ENCODE data around the gene FBLN5. TPM values are rescaled to one million over a fixed set of nuclear protein-coding genes. Genes with fewer than 3 reads are reported as not detected.

Gene FBLN5
- total RNA-seq, 1 experiment from 2014 or later: 1.0 TPM

DNA sequence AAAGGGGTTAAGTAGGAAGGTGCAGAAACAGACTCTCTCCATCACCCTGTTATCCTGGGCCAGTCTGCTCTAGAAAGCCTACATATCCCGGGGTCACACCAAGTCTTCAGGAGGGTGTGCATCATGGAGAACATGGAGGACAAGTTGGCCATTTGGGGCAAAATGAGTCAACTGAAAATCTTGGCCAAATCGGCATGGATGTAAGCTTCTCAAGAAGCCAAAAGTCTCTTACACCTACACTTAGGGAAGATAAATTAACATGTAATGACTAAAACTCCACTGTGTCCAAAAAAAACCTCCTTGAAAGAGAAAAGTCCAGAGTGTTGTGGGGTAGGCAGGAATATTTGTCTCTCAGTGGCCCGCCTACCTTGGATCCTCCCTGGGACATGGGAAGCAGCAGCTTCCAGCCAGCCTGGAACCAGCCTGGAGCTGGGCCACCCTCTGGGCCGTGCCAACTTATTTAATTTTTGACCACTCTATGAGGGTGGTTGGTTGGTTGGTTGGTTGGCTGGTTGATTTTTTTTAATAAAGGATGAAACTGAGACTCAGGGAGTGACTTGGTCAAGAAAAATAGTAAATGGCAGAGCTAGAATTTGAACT, 62.3 kb downstream of the FBLN5 start:
- TF ChIP-seq, protein P1, sequence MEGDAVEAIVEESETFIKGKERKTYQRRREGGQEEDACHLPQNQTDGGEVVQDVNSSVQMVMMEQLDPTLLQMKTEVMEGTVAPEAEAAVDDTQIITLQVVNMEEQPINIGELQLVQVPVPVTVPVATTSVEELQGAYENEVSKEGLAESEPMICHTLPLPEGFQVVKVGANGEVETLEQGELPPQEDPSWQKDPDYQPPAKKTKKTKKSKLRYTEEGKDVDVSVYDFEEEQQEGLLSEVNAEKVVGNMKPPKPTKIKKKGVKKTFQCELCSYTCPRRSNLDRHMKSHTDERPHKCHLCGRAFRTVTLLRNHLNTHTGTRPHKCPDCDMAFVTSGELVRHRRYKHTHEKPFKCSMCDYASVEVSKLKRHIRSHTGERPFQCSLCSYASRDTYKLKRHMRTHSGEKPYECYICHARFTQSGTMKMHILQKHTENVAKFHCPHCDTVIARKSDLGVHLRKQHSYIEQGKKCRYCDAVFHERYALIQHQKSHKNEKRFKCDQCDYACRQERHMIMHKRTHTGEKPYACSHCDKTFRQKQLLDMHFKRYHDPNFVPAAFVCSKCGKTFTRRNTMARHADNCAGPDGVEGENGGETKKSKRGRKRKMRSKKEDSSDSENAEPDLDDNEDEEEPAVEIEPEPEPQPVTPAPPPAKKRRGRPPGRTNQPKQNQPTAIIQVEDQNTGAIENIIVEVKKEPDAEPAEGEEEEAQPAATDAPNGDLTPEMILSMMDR (conservative IDR thresholded peaks at IDR 0.05): no peak
- H4K91ac ChIP-seq (ENCODE audit: insufficient read length, low read depth, low read length): no peak overlapping the region

More for the DNA sequence above, 62.3 kb downstream of the FBLN5 start:
- Mint-ChIP-seq H3K4me1 (peaks cover 3 to 4% of the 10 kb centered on the region in 2 experiments; a peak in 3 of 4 replicates), H3K9me3 (no peaks in the 10 kb centered on the region), H3K4me3 (no peak overlapping the region), H3K27me3 (ENCODE audit: low read depth) (no peaks in the 10 kb centered on the region; the same call in 1 of the 2 replicates), H3K27ac (no peak overlapping the region), H3K36me3 (ENCODE audit: insufficient read depth in 1 of 3, low read depth in 3 of 3) (no peaks in the 10 kb centered on the region)
- no peak overlapping the region for H2BK20ac ChIP-seq (ENCODE audit: low read depth, low read length, poor library complexity, severe bottlenecking)
- DNase-seq: no peak
- no peak overlapping the region for H3K56ac ChIP-seq (ENCODE audit: insufficient read length, low read depth, low read length)
- H3K23ac ChIP-seq (ENCODE audit: insufficient read length, low read depth, low read length): no peak overlapping the region
- WGBS (ENCODE audit: extremely low coverage, insufficient read length, low lambda C conversion rate): no CpG with 5 or more reads among the region's 4 CpGs
- no peaks in the 10 kb centered on the region for H3K9me3 ChIP-seq (ENCODE audit: control insufficient read depth, low read depth, low read length)
- H3K79me2 ChIP-seq (ENCODE audit: insufficient read depth, low read length): no peaks in the 10 kb centered on the region
- H3K23me2 ChIP-seq (ENCODE audit: insufficient read length, low read depth, low read length, poor library complexity, severe bottlenecking): no peaks in the 10 kb centered on the region
- no peak overlapping the region for H4K8ac ChIP-seq (replicated peaks; ENCODE audit: insufficient read length, low read depth, low read length)
- no peak overlapping the region for H2BK15ac ChIP-seq (ENCODE audit: low read depth, low read length)
- no peak overlapping the region for H3K14ac ChIP-seq (ENCODE audit: insufficient read depth, low read length)
- no peak overlapping the region for H3K4me2 ChIP-seq (ENCODE audit: insufficient read depth, insufficient read length, low read length)
- no peak overlapping the region for H4K5ac ChIP-seq (ENCODE audit: insufficient read length, low read depth, low read length)
- no peaks in the 10 kb centered on the region for H3K4me1 ChIP-seq (ENCODE audit: insufficient read depth, low read length)
- H3K79me1 ChIP-seq (ENCODE audit: insufficient read depth, low read depth, low read length, poor library complexity, severe bottlenecking): no peaks in the 10 kb centered on the region
- no peak overlapping the region for H2BK120ac ChIP-seq (ENCODE audit: low read depth, low read length, poor library complexity, severe bottlenecking)
- H3T11ph ChIP-seq (ENCODE audit: low read length): no peak overlapping the region
- no peak overlapping the region for H3K4ac ChIP-seq (ENCODE audit: low read depth, low read length)
- no peak overlapping the region for H3K27ac ChIP-seq (ENCODE audit: insufficient read length, low read depth, low read length)
- no peaks in the 10 kb centered on the region for H4K20me1 ChIP-seq (ENCODE audit: control insufficient read depth, insufficient read depth, insufficient read length)
- no peak overlapping the region for H2AK5ac ChIP-seq (ENCODE audit: insufficient read length, low read length)
- H3K18ac ChIP-seq (ENCODE audit: insufficient read length, low read depth, low read length): no peak overlapping the region
- no peaks in the 10 kb centered on the region for H3K27me3 ChIP-seq (ENCODE audit: insufficient read depth, low read length)
- H2BK5ac ChIP-seq (ENCODE audit: insufficient read length, low read length): no peak overlapping the region
- H2BK12ac ChIP-seq (ENCODE audit: insufficient read length, low read depth, low read length): no peak overlapping the region
- H2AFZ ChIP-seq (ENCODE audit: low read length): no peak overlapping the region
- H3K9ac ChIP-seq (ENCODE audit: extremely low read depth, insufficient read length, low read length): no peak overlapping the region

All from H9 (cell line).